ENCODE measurements around the gene NLRP2B. TPM values are rescaled to one million over a fixed set of nuclear protein-coding genes. Genes with fewer than 3 reads are reported as not detected.

Gene NLRP2B
- total and polyA plus RNA-seq, 7 donors, result 0.03 TPM; not detected in 6

DNA sequence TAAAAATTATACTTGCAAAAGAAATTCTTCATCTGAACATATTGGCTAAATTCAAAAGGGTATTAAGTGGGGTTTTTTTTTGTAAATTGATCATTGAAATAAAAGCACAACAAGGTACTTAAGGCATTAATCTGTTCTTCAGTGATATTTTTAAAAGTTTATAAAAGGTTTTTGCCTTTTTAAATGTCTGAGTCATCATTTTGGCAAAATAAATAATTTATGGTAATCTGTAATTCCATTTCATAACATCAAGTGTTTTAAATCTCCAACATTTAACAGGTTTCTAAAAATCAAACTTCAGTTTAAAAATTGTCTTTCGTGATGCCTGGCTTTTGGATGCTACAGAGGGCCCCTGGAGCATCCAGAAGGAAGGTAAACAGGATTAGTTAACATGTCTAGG, 27.4 kb downstream of the NLRP2B start:
- Histone ChIP-seq H3K27me3 (ENCODE audit: insufficient read depth in 3 of 3, low read length in 2 of 3) (no peaks in the 10 kb centered on the region), H3K9me3 (peaks cover 4% of the 10 kb centered on the region), H3K27ac (no peak overlapping the region), H3K4me1 (no peaks in the 10 kb centered on the region), H3K36me3 (ENCODE audit: insufficient read depth in 1 of 2, low read depth in 1 of 2) (no peaks in the 10 kb centered on the region), H3K4me3 (no peak overlapping the region)
- intact Hi-C loops (cut with DNase I), result no loop called here
- DNase-seq, result no peak
- no peak for ATAC-seq
- 36 to 77% (median 76%) methylated on average over 1 of the region's 1 CpG for WGBS, 3 donors
- TF ChIP-seq, protein P1, sequence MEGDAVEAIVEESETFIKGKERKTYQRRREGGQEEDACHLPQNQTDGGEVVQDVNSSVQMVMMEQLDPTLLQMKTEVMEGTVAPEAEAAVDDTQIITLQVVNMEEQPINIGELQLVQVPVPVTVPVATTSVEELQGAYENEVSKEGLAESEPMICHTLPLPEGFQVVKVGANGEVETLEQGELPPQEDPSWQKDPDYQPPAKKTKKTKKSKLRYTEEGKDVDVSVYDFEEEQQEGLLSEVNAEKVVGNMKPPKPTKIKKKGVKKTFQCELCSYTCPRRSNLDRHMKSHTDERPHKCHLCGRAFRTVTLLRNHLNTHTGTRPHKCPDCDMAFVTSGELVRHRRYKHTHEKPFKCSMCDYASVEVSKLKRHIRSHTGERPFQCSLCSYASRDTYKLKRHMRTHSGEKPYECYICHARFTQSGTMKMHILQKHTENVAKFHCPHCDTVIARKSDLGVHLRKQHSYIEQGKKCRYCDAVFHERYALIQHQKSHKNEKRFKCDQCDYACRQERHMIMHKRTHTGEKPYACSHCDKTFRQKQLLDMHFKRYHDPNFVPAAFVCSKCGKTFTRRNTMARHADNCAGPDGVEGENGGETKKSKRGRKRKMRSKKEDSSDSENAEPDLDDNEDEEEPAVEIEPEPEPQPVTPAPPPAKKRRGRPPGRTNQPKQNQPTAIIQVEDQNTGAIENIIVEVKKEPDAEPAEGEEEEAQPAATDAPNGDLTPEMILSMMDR (IDR thresholded peaks at IDR 0.05), result no peak

DNA sequence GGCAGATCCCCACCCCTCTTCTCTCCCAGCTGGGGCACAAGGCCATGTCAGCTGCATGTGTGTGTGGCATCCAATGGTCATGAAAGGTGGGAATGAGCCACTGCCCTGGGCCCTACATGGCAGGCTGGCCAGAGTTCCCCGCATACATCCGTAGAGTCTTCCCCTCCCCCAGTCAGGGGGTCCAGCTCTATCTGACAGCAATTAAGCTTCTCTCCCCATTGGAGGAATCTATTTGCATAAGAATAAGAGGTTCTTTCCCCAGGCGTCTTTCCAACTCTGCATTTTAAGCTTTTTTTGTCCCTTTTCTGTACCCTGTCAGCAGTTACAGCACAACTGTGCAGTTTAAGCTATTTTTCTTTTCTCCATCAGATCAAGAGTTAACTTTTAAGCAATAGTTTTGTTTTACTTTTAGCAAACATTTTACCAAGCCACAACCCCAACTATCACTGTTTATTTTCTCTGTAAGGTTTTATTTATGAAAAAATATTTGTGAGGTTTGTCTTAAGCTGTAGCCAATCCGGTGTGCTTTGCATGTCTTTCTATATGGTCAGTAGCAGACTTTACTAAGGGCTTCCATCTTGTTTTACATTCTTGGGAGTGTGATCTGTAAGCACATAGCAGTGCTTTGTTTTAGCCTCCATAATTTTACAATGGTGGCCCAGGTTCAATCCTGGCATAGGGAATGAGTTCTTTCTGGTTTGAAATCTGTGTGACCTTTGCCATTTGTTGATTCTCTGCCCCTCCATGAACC, 28.7 kb downstream of the NLRP2B start:
- ATAC-seq (no peak), DNase-seq (no peak)
- Histone ChIP-seq H3K4me3 (no peak overlapping the region), H3K27ac (no peak overlapping the region), H3K9me3 (peaks cover 4% of the 10 kb centered on the region), H3K4me1 (no peaks in the 10 kb centered on the region), H3K27me3 (ENCODE audit: insufficient read depth in 3 of 3, low read length in 2 of 3) (no peaks in the 10 kb centered on the region), H3K36me3 (ENCODE audit: insufficient read depth in 1 of 2, low read depth in 1 of 2) (no peaks in the 10 kb centered on the region)
- TF ChIP-seq, protein P1 (IDR thresholded peaks at IDR 0.05), result no peak
- intact Hi-C loops (cut with DNase I), result no loop called here
- 63 to 87% (median 85%) methylated on average over 3 to 4 of the region's 4 CpGs for WGBS, 3 donors

DNA sequence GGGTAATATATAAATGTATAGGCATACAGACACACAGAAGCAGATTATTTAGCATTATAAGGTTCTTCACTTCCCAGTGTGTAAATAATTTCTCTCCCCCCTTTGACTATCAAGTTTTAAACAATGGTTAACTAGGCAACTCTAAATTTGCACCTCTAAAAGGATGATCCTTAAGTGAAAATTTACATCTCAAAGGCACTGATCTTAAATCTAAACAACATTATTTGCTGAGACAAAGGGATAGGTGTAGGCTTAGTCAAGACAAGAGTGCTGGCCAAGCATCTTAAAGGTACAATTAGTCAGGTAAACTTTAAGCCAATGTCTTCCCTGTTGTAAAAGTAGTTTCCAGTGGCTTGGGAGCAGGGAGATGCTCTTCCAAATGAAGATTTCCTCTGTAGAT, 33.0 kb downstream of the NLRP2B start:
- no peak overlapping the region for H3K4me3 ChIP-seq
- no peaks in the 10 kb centered on the region for H3K27me3 ChIP-seq (ENCODE audit: insufficient read depth in 3 of 3, low read length in 2 of 3)
- TF ChIP-seq, protein P1 (IDR thresholded peaks at IDR 0.05), result no peak
- ATAC-seq (no peak), DNase-seq (no peak)
- intact Hi-C loops (cut with DNase I), result no loop called here
- H3K27ac ChIP-seq, result no peak overlapping the region
- H3K36me3 ChIP-seq (ENCODE audit: insufficient read depth in 1 of 2, low read depth in 1 of 2), result no peaks in the 10 kb centered on the region
- H3K4me1 ChIP-seq, result no peaks in the 10 kb centered on the region
- no peaks in the 10 kb centered on the region for H3K9me3 ChIP-seq

DNA sequence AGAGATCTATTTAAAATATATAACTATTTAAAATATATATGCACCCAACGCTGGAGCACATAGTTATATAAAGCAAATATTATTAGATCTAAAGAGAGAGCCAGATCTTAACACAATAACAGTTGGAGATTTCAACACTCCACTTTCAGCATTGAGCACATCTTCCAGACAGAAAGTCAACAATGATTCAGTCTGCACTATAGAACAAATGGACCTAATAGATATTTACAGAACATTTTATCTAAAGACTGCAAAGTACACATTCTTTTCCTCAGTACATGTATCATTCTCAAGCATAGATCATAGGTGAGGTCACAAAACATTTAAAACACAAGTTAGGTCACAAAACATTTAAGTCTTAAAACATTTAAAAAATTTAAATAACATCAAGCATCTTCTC, 36.4 kb downstream of the NLRP2B start:
- TF ChIP-seq, protein P1 (IDR thresholded peaks at IDR 0.05), result no peak
- Histone ChIP-seq H3K27me3 (ENCODE audit: insufficient read depth in 3 of 3, low read length in 2 of 3) (no peaks in the 10 kb centered on the region), H3K4me3 (no peak overlapping the region), H3K36me3 (ENCODE audit: insufficient read depth in 1 of 2, low read depth in 1 of 2) (no peaks in the 10 kb centered on the region), H3K4me1 (no peaks in the 10 kb centered on the region), H3K27ac (no peak overlapping the region), H3K9me3 (no peaks in the 10 kb centered on the region)
- DNase-seq (no peak), ATAC-seq (no peak)
- intact Hi-C loops (cut with DNase I), result no loop called here
- WGBS, 3 donors, result 70 to 100% (median 74%) methylated on average over 1 of the region's 1 CpG

DNA sequence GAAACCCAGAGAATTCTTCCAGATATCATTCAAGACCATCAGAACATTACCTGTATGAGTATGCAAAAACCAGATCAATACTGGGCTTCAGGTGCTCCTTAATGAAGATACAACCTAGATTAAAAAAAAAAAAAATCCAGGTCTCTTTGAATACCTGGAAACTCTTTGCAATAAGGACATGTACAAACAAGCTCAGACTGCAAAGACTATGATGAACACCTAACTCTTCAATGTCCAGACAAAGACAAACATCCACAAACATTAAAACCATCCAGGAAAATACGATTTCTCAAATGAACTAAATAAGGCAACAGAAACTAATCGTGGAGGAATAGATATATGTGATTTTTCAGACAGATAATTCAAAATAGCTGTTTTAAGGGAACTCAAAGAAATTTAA, 38.7 kb downstream of the NLRP2B start:
- DNase-seq (no peak), ATAC-seq (no peak)
- no peaks in the 10 kb centered on the region for H3K27me3 ChIP-seq (ENCODE audit: insufficient read depth in 3 of 3, low read length in 2 of 3)
- no peaks in the 10 kb centered on the region for H3K4me1 ChIP-seq
- intact Hi-C loops (cut with DNase I), result no loop called here
- no peaks in the 10 kb centered on the region for H3K36me3 ChIP-seq (ENCODE audit: insufficient read depth in 1 of 2, low read depth in 1 of 2)
- WGBS, 3 donors, result 50 to 73% (median 63%) methylated on average over 2 of the region's 2 CpGs
- H3K27ac ChIP-seq, result no peak overlapping the region
- H3K4me3 ChIP-seq, result no peak overlapping the region
- TF ChIP-seq, protein P1 (IDR thresholded peaks at IDR 0.05), result no peak
- no peaks in the 10 kb centered on the region for H3K9me3 ChIP-seq

All from psoas muscle (tissue), 8 donors.